K562 (cell line): ENCODE data around the gene STK16. TPM values are rescaled to one million over a fixed set of nuclear protein-coding genes. Genes with fewer than 3 reads are reported as not detected.

Experiments used
- ATF6 ChIP-seq: sonication (generic); formaldehyde crosslinking; IDR thresholded peaks from 2 replicates; pipeline ENCODE4 v1.4.0; 2020; ENCODE audit warnings: mild to moderate bottlenecking, missing genetic modification reagents
- CBFB ChIP-seq: sonication (generic); formaldehyde crosslinking; IDR thresholded peaks from 2 replicates; pipeline ENCODE4 v1.4.0; 2020; ENCODE audit warnings: mild to moderate bottlenecking, missing genetic modification reagents
- CREB1 ChIP-seq, 2 experiments: sonication (generic) in 1 of 2; formaldehyde crosslinking in 1 of 2; IDR thresholded peaks; 2 replicates each; pipeline versions ENCODE4 v1.6.1 to v1.8.0; 2012 to 2022; ENCODE audit warnings: inconsistent platforms in 1 of 2, mild to moderate bottlenecking in 1 of 2, missing genetic modification reagents in 1 of 2, moderate library complexity in 1 of 2
- ELF2 ChIP-seq: fragments of 250-450 bp; sonication (Bioruptor Pico); IDR thresholded peaks from 2 replicates; pipeline ENCODE4 v1.5.0; 2021; ENCODE audit warnings: mild to moderate bottlenecking
- FOXA3 ChIP-seq, 2 experiments: fragments of 450-650 bp in 1 of 2; sonication (generic) in 1 of 2; formaldehyde crosslinking; IDR thresholded peaks in 1 of 2; conservative IDR thresholded peaks in 1 of 2; 2 replicates each; pipeline versions ENCODE4 v1.4.0 to v1.8.0; 2020 to 2022; ENCODE audit warnings: mild to moderate bottlenecking in 2 of 2, missing genetic modification reagents in 1 of 2
- GABPB1 ChIP-seq: sonication (generic); formaldehyde crosslinking; IDR thresholded peaks from 2 replicates; pipeline ENCODE4 v1.8.0; 2022; ENCODE audit warnings: mild to moderate bottlenecking, missing genetic modification reagents
- HINFP ChIP-seq: fragments of 450-650 bp; conservative IDR thresholded peaks from 2 replicates; pipeline ENCODE4 v1.6.1; 2016; ENCODE audit warnings: missing genetic modification characterization, low read depth, mild to moderate bottlenecking, control low read depth, missing compliant biosample characterization
- HLTF ChIP-seq: fragments of 450-650 bp; IDR thresholded peaks from 2 replicates; pipeline ENCODE4 v1.6.1; 2016
- HOMEZ ChIP-seq: fragments of 250-450 bp; sonication (Bioruptor Pico); IDR thresholded peaks from 2 replicates; pipeline ENCODE4 v1.4.0; 2020; ENCODE audit warnings: mild to moderate bottlenecking, moderate library complexity
- IRF9 ChIP-seq: fragments of 450-650 bp; IDR thresholded peaks from 2 replicates; pipeline ENCODE4 v1.6.1; 2016; ENCODE audit warnings: missing biosample characterization, missing genetic modification characterization
- KLF10 ChIP-seq: fragments of 250-450 bp; sonication (Bioruptor Pico); IDR thresholded peaks from 2 replicates; pipeline ENCODE4 v1.6.1; 2021; ENCODE audit warnings: matching md5 sums
- NCOA2 ChIP-seq, 2 experiments: fragments of 450-650 bp; IDR thresholded peaks; 2 replicates each; pipeline ENCODE4 v1.6.1; 2018; ENCODE audit warnings: mild to moderate bottlenecking in 2 of 2, moderate library complexity in 1 of 2; ENCODE audit not compliant: partially characterized antibody in 2 of 2
- NFXL1 ChIP-seq: fragments of 450-650 bp; formaldehyde crosslinking; IDR thresholded peaks from 2 replicates; pipeline ENCODE4 v1.4.0; 2021; ENCODE audit warnings: mild to moderate bottlenecking
- NFYB ChIP-seq: IDR thresholded peaks from 2 replicates; pipeline ENCODE4 v1.6.1; 2011; ENCODE audit warnings: mild to moderate bottlenecking, moderate library complexity; ENCODE audit not compliant: insufficient read length; ENCODE audit errors: extremely low read depth
- NONO ChIP-seq, 2 experiments: fragments of 200-400 bp in 1 of 2; fragments of 450-650 bp in 1 of 2; formaldehyde crosslinking in 1 of 2; IDR thresholded peaks; 2 replicates each; pipeline ENCODE4 v1.6.1; 2017; ENCODE audit warnings: low read depth in 2 of 2, mild to moderate bottlenecking in 2 of 2, moderate library complexity in 2 of 2, low read length in 1 of 2
- SAFB2 ChIP-seq: fragments of 200-400 bp; formaldehyde crosslinking; IDR thresholded peaks from 2 replicates; pipeline ENCODE4 v1.6.1; 2018; ENCODE audit warnings: borderline replicate concordance, low read length, low read depth, moderate library complexity; ENCODE audit not compliant: severe bottlenecking
- SNIP1 ChIP-seq: fragments of 450-650 bp; IDR thresholded peaks from 2 replicates; pipeline ENCODE4 v1.7.1; 2017; ENCODE audit warnings: low read depth, mild to moderate bottlenecking
- TBL1XR1 ChIP-seq, 2 experiments: IDR thresholded peaks; 2 replicates each; pipeline ENCODE4 v1.6.1; 2012; ENCODE audit warnings: improper control_type of control experiment in 2 of 2, low read length in 2 of 2, mild to moderate bottlenecking in 1 of 2
- ZNF133 ChIP-seq: fragments of 250-450 bp; sonication (Bioruptor Pico); IDR thresholded peaks from 2 replicates; pipeline ENCODE4 v1.4.0; 2020; ENCODE audit warnings: mild to moderate bottlenecking
- ZNF253 ChIP-seq: fragments of 250-450 bp; sonication (Bioruptor Pico); conservative IDR thresholded peaks from 2 replicates; pipeline ENCODE4 v1.6.1; 2021; ENCODE audit warnings: mild to moderate bottlenecking
- ZNF644 ChIP-seq: fragments of 200-800 bp; sonication (Bioruptor generic); IDR thresholded peaks from 2 replicates; pipeline ENCODE4 v1.6.1; 2016; ENCODE audit warnings: low read depth, missing genetic modification characterization, missing compliant biosample characterization
- polyA plus RNA-seq, 8 experiments: library from polyadenylated mRNA; depleted of rRNA in 4 of 8; stranded (reverse) in 5 of 8; unstranded in 3 of 8; fragments of >200 nt; fragmentation: Nextera tagmentation in 2 of 8; fragmentation: Illumina TruSeq in 1 of 8; extraction: Ambion mirVana in 2 of 8; extraction: Trizol in 1 of 8; gene quantifications; 2 replicates each; pipeline versions ENCODE4 v1.2.1 to v1.2.3, GENCODE V29; 2011 to 2014; ENCODE audit warnings: inconsistent platforms in 1 of 8, missing spikeins in 1 of 8
- total RNA-seq, 7 experiments: library from RNA; depleted of rRNA in 6 of 7; stranded (reverse); fragments of >200 nt in 6 of 7; fragmentation: Illumina TruSeq in 2 of 7; extraction: Trizol in 2 of 7; gene quantifications; 2 replicates each; pipeline versions ENCODE4 v1.2.1 to v1.2.3, GENCODE V29; 2011 to 2021; ENCODE audit warnings: low replicate concordance in 1 of 7

STK16 gene
- total and polyA plus RNA-seq, 9 of the 15 experiments (the other 6 are each of a cell fraction or from before 2014, with no cell fraction given) = 5.4 to 36.2 (median 17.8) TPM

- TF ChIP-seq ATF6 (CRISPR knock-in tag) (0 out of 2 replicates have a peak, but pooled peaks have one; percentile 59), ELF2 (CRISPR knock-in tag) (no peak), SNIP1 (no peak), HINFP (tag) (peak; percentile 32; the same call in 1 of the 2 replicates), HLTF (0 out of 2 replicates have a peak, but pooled peaks have one; percentile 21), NFXL1 (CRISPR knock-in tag) (no peak), CREB1 (IDR thresholded peaks at IDR 0.05) (peak; percentile 96), CREB1 (CRISPR knock-in tag; IDR thresholded peaks at IDR 0.05) (peak; percentile 91), ZNF644 (tag) (peak; percentile 94), ZNF253 (CRISPR knock-in tag) (no peak), NONO (IDR thresholded peaks at IDR 0.05; ENCODE audit: low read depth in 2 of 2, low read length in 1 of 2) (peak in 1 of 2 experiments; percentile 93; a peak in 2 of 4 replicates), KLF10 (no peak), GABPB1 (CRISPR knock-in tag) (peak; percentile 80), IRF9 (tag) (no peak), TBL1XR1 (IDR thresholded peaks at IDR 0.05; ENCODE audit: low read length in 2 of 2) (peak in 1 of 2 experiments; percentile 94; a peak in 3 of 4 replicates), NFYB (no peak), ZNF133 (no peak), HOMEZ (CRISPR knock-in tag) (0 out of 2 replicates have a peak, but pooled peaks have one; percentile 23), NCOA2 (IDR thresholded peaks at IDR 0.05; ENCODE audit: partially characterized antibody in 2 of 2) (peak in 1 of 2 experiments; percentile 75), FOXA3 (CRISPR knock-in tag; conservative IDR thresholded peaks at IDR 0.05 in 1 of 2, IDR thresholded peaks at IDR 0.05 in 1 of 2) (peak in 1 of 2 experiments; percentile 70; a peak in 2 of 4 replicates), CBFB (CRISPR knock-in tag) (0 out of 2 replicates have a peak, but pooled peaks have one; percentile 38), SAFB2 (no peak)
These were observed 34.1 kb downstream of the STK16 start, which contains the start of gene DNAJB2 (continued) for GRCh38 chr2:219279151-219279915.
